AG10803 (cell line): ENCODE data around the gene CCDC150.

Experiments used
- DNase-seq: peaks from one replicate; pipeline ENCODE4 v3.0.0; 2010; ENCODE audit warnings: low read depth
- H3K4me3 ChIP-seq: 2 replicates; pipeline ENCODE4 v1.5.1; 2011; ENCODE audit warnings: mild to moderate bottlenecking, low read length, control low read depth
- TF ChIP-seq, protein P1 (sequence below): conservative IDR thresholded peaks from 2 replicates; pipeline ENCODE4 v1.5.1; 2011; ENCODE audit warnings: mild to moderate bottlenecking, low read length, control low read depth, inconsistent platforms

CCDC150 gene

DNA sequence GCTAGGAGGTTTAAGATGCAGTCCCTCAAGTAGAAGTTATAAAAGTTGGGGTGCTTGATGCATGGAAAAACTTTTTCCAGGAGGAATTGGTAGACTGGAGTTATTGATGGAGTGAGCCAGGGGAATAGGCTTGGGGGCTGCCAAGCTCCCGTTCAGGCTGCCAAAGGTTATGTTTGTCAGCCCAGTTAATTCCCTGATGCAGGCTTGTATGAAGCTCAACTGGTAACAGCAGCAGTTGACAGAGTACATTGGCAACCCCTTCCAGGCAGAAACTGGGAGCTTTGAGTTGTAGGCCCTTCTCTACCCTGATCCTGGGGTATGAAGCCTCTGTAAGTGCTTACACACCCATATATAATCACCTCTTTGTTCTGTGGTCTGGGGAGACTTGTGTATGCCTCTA lies 16.2 kb downstream of the CCDC150 start:
- H3K4me3 ChIP-seq = no peak overlapping the region
- TF ChIP-seq, protein P1, sequence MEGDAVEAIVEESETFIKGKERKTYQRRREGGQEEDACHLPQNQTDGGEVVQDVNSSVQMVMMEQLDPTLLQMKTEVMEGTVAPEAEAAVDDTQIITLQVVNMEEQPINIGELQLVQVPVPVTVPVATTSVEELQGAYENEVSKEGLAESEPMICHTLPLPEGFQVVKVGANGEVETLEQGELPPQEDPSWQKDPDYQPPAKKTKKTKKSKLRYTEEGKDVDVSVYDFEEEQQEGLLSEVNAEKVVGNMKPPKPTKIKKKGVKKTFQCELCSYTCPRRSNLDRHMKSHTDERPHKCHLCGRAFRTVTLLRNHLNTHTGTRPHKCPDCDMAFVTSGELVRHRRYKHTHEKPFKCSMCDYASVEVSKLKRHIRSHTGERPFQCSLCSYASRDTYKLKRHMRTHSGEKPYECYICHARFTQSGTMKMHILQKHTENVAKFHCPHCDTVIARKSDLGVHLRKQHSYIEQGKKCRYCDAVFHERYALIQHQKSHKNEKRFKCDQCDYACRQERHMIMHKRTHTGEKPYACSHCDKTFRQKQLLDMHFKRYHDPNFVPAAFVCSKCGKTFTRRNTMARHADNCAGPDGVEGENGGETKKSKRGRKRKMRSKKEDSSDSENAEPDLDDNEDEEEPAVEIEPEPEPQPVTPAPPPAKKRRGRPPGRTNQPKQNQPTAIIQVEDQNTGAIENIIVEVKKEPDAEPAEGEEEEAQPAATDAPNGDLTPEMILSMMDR = no peak
- DNase-seq = no peak

DNA sequence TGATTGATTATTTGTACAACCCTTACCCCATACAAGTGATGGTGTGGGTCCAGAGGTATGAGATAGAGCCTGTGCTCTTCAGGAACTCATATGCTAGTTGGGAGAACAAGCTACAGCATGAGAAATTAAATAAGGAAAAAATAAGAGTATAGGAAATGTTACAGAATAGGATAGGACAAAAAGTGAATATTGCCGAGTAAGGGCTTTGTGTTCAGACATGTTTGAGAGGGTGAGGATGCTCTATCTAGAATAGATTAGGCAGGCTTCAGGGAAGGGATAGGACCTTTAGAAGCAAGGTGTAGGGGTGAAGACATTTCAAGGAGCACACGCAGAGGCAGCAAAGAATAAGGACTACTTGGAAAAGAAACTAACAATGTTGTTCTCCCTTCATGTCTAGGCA lies 17.8 kb downstream of the CCDC150 start:
- DNase-seq = no peak
- TF ChIP-seq, protein P1 = no peak
- no peak overlapping the region for H3K4me3 ChIP-seq

DNA sequence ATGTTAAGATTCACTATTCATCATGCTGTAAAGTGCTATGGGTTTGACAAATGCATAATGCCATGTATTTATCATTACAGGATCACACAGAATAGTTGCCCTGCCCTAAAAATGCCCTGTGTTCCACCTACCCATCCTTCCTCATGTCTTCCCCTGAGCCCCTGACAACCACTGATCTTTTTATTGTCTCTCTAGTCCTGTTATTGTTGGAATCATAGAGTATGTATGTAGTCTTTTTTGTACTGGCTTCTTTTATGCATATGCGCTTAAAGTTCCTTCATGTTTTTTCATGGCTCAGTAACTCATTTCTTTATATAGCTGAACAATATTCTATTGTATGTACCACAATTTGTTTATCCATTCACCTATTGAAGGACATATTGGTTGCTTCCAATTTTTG lies 20.3 kb downstream of the CCDC150 start:
- TF ChIP-seq, protein P1 = no peak
- DNase-seq = no peak
- H3K4me3 ChIP-seq = no peak overlapping the region

DNA sequence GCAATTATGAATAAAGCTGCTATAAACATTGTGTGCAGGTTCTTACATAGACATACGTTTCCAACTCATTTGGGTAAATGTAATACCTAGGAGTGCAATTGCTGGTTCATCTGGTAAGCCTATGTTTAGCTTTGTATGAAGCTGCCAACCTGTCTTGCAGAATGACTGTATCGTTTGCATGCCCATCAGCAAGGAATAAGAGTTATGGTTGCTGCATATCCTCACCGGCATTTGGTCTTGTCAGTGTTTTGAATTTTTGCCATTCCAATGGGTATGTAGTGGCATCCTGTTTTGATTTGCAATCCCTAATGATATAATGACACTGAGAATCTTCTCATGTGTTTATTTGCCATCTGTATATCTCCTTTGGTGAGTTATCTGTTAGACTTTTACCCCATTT lies 20.7 kb downstream of the CCDC150 start:
- no peak overlapping the region for H3K4me3 ChIP-seq
- peak; percentile 86 for DNase-seq
- TF ChIP-seq, protein P1 = no peak

DNA sequence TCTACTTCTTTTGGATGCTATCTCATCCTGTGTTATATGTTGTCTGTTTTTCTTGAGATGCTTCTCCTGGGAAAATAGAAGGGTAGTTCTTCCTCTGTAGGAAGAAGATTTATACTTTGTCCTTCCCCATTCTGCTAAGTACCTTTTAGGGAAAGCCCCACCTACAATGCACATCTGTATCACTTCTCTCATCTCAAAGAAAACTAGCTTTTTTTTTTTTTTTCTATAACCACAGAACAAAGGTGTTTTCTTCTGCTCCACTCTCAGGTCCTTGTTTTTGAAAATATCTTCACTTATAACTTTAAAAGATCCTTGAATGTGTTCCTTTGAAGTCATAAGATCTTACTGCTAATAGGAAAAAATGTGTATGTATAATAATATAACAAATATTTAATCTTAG lies 30.8 kb downstream of the CCDC150 start:
- no peak overlapping the region for H3K4me3 ChIP-seq
- TF ChIP-seq, protein P1 = no peak
- no peak for DNase-seq

DNA sequence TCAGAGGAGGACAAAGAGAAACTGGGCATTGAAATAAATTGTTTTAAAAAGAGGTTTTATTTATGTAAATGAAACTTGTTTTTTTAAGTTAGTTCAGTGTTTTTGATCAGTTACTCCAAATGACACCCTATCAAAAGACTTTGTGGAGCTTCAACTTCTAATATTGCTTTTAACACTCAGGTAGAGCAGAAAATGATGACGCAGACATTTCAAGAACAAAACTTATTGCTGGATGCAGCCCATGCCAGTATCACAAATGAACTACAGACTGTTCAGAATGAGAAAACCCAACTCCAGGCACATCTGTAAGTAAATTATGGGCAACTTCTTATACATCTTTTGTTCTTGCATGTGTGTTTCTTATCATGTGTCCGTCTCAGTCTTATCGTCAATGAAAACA lies 36.4 kb downstream of the CCDC150 start:
- TF ChIP-seq, protein P1 = no peak
- DNase-seq = no peak
- no peak overlapping the region for H3K4me3 ChIP-seq

DNA sequence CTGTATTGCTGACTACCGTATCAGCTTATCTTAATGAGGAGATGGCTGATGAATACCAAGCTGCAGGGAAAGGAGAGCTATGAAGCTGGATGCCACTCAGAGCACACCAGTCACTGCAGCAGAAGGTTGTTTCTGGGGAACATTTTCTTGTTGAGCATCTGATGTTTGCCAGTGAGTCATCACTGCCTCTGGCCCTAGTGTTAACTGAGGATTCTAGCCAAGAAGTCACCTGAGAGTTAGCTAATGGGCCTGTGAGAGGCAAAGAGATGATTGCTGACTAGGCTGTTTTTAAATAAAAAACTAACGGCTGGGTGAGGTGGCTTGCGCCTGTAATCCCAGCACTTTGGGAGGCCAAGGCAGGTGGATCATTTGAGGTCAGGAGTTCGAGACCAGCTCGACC lies 37.9 kb downstream of the CCDC150 start:
- peak; percentile 25 for DNase-seq
- no peak overlapping the region for H3K4me3 ChIP-seq
- TF ChIP-seq, protein P1 = no peak
